HS-27A (cell line): ENCODE measurements around the gene PPT1.

Experiments used
- DNase-seq: peaks from one replicate; pipeline ENCODE4 v3.0.0-alpha.2; 2012; ENCODE audit warnings: low read depth, missing footprints

The PPT1 gene

DNA sequence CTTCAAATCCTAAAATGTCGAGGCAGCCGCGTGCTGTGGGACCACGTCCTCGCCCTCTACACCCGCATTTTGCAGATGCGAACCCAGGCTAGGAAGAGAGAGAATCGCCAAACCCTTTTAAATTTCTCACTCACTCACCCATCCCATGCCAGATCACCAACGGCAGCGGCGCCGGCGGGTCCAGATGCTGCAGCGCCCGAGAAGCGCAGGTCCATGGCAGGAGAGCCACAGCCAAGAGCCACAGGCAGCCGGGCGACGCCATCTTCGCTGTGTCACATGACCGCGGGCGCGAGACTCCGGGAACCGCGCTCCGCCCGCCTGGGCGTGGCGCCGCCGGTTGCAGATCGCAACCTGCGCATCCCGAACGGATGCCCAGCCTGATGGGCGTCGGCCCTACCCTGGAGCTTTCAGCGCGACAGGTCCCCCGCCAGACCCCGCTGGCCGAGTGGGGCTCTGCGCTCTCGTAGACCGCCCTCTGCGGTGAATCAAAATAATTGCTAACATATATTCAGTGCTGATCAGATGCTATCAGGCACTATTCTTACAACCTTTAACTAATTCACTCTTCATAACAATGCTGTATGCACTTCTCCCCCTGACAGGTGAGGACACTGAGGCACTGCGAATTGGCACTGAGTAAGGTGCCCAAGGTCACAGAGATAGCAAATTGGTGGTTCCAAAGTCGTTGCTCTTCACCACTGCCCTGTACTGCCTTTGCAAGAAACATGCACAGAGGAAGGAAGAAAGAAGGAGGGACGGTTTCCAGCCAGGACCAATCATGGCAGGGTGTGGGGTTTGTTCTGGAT is at the start of gene PPT1:
PPT1 (minus strand) TSS at position 276 of the 806 bp plus-strand sequence; CDS start at position 262, 14 bp downstream.
- DNase-seq, result peak; percentile 35

- DNase-seq, result no peak
These were observed 47.0 kb upstream of the PPT1 start for GRCh38 chr1:40143891-40144575.

DNA sequence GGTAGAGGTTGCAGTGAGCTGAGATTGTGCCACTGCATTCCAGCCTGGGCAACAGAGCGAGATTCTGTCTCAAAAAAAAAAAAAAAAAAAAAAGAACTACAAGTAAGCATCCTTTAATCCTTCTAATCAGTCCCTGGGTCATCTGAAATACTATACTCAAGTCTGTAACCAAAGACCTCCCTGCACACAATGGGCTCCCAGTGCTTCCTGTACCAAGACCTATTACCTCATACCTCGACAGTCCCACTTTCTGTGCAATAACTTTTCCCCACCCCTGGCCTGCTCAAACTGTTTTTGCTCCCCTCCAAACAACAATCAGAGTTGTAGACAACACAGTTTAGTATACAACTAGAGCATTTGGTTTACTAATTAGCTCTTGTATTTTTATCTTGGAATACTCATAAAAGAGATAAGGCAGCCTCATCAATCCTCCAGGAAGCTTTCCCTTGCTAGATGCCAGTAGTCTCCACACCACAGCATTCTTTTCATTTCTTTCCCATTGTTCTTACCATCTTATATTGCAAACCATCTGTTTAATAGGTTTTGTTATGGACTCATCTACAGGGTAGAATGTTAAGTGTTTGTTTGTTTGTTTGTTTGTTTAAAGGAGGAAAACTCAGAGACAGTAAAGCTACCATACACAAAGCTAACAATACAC is 45.0 kb upstream of the PPT1 start:
- DNase-seq, result no peak

DNA sequence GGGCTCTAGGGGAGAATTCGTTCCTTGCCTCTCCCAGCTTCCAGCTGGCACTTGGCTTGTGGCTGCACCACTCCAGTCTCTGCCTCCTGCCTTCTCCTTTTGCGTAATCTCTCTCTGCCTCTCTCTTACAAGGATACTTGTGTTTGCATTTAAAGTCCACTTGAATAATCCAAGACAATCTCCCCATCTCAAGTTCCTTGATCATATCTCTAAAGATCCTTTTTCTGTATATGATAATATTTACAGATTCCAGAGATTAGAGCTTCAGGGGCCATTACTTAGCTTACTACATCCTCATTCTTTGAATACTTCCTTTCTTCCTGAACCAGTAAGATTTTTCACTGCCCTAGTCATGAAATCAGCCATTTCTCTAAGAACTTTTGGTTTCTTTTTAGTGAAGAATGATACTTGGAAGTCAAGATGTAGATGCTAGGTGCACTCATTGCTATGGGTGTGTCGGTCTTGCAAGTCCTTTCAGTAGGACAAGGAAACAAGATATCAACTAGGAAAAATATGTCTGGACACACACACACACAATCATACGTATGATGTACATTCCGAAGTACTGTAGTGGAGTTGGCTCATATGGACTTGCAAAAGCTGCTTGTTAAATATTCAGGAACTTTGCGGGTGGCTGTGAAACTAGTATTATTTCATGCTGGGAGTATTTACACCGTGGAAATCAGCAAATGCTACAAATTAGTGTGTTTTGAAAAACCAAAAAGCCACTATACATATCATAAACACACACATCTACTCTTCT is 43.3 kb upstream of the PPT1 start:
- DNase-seq, result peak; percentile 24

GRCh38 chr1:40133839-40134238 is 36.8 kb upstream of the PPT1 start:
- DNase-seq, result no peak

DNA sequence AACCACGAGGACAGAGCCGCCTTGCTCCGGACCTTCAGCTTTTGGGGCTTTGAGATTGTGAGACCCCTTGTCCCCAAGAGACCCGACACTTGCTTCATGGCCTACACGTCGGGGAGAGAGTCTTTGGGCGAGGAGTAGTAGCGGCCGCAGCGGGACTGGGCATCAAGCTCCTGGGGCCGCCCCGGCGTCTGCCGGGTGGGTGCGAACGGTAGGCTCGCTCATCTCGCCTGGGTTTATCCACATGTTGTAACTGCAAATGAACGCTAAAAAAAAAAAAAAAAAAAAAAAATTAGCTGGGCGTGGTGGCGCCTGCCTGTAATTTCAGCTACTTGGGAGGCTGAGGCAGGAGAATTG is 36.2 kb upstream of the PPT1 start:
- no peak for DNase-seq

DNA sequence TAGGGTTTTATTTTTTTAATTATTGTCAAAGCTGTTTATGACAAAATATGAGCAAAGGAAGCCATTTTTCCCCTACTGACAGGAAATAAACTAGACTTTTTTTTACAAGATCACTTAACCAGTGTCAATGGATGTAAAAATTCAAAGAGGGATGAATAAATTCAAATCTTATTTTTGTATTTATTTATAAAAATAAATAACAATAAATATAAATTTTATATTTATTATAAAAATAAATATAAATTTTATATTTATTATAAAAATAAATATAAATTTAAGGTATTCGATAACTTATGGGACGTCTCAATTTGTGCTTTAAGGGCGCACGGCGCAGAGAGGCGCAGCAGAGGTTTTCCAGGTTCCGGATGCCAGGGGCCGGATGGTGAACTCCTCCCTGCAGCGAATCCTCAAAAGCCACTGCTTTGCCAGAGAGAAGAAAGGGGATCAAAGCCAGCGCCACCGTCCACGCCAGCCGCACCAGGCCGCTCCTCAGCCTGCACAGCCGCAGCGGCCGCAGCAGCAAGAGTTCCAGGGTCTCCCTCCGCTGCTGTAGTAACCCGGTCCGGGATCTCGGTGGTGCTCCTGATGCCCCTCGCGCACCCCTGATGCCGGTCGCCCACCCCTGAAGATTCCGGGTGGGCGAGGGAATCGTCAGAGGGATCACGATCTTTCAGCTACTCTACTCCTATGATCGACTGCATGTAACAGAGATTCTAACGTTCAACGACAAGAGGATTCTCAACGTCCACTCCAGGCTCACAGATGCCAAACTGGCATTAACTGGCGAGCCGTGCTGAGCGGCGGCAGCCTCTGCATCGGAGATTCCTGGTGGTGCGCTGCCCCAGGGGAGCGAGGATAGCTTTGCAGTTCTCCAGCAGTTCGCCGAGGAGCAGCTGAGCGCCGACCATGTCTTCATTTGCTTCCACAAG is 35.6 kb upstream of the PPT1 start:
- no peak for DNase-seq

GRCh38 chr1:40130892-40131291 is 33.8 kb upstream of the PPT1 start:
- DNase-seq, result no peak

DNA sequence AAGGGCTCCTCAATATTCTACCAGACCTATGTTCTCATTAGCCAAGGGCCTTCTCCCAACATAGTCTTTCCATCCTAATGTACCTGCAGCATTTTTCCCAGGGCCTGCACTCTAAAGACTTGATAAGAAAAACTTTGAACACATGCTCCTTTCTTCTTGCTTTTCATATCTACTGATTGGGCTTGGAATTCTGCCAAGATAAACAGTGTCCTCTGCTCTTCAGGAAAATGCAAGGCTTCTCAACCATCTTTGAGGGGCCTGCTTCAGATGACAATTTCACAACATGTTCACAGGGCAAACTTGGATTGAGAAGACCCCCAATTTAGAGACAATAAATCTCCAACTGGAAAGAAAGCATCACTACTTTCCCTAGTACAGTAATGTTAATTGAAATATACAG is 25.8 kb upstream of the PPT1 start:
- DNase-seq, result no peak

DNA sequence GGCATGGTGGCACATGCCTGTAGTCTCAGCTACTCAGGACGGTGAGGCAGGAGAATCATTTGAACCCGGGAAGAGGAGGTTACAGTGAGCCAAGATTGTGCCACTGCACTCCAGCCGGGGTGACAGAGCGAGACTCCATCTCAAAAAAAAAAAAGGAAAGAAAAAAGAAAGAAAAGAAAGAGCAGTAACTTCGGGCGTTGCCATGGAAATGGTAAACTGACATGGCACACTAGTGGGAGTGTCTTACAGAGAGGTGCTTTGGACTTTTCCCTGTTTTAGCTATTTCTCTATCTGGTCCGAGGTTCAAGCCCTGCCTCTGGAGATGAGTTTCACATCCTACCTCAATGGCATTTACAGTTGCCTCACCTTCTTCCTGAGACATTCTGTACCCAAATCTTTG is 23.1 kb upstream of the PPT1 start:
- no peak for DNase-seq

- DNase-seq, result no peak
These were observed 17.3 kb upstream of the PPT1 start for GRCh38 chr1:40114400-40114799.

DNA sequence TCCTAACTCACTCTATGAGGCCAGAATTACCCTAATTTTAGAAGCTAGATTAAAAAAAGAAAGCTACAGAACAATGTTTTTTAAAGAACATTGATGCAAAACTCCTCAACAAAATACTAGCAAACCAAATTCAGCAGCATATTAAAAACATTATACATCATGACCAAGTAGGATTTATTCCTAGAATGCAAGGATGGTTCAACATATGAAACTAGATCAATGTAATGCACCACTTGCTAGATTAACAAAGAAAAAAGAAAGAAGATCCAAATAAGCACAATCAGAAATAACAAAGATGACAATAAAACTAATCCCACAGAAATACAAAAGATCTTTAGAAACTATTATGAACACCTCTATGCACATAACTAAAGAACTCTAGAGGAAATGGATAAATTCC is 13.3 kb upstream of the PPT1 start:
- DNase-seq, result no peak

- no peak for DNase-seq
These were observed 10.4 kb upstream of the PPT1 start for GRCh38 chr1:40107290-40107959.

DNA sequence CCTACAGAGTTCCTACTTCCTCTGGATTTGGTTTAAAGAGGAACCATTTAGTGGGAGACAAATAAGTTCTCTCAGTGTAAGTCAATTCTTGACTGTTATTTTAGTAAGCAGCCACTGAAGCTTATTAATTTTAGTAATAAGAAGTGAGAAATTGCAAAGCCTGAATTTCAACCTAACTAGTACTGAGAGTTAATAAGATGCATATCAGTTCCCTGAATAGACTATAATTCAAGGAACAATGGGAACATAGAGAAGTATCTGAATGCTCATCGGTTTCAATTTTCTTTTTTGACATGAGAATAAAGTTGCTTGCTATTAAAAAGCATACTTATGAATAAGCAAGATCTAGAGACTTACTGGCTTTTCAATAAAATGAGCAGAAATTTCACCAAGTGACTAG is 8.0 kb upstream of the PPT1 start:
- no peak for DNase-seq

- no peak for DNase-seq
These were observed 5.8 kb upstream of the PPT1 start for GRCh38 chr1:40102896-40103295.

DNA sequence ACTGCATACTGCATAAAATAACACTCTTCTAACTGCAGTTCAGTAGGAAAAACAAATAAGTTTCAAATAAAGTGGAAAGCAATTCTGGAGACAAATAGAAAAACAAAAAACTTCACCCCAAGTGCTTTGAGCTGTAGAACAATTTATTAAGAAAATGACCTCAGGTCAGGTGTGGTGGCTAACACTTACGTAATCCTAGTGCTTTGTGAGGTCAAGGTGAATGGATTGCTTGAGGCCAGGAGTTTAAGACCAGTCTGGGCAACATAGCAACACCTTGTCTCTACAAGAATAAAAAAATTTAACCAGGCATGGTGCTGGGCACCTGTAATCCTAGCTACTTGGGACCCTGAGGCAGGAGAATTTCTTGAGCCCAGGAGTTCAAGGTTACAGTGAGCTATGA is 5.0 kb upstream of the PPT1 start:
- DNase-seq, result no peak

- no peak for DNase-seq
These were observed 441 bp downstream of the PPT1 start for GRCh38 chr1:40096646-40096976.

DNA sequence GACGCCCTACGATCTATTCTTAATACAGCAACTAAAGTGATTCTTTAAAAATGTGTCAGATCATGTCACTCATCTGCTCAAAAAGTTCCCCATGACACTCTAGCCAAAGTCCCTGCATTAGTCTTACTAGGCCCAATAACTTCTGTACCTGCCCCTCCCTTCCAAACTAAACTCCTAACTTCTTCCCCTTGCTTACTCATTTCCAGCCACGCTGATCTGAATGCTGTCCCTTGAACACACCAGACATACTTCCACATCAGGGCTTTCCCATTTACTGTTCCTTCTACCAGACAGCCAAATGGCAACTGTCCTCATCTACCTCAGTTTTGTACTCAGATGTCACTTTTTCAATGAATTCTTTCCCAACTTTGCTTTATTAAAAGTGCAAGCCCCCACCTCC is 1.2 kb downstream of the PPT1 start:
- no peak for DNase-seq

DNA sequence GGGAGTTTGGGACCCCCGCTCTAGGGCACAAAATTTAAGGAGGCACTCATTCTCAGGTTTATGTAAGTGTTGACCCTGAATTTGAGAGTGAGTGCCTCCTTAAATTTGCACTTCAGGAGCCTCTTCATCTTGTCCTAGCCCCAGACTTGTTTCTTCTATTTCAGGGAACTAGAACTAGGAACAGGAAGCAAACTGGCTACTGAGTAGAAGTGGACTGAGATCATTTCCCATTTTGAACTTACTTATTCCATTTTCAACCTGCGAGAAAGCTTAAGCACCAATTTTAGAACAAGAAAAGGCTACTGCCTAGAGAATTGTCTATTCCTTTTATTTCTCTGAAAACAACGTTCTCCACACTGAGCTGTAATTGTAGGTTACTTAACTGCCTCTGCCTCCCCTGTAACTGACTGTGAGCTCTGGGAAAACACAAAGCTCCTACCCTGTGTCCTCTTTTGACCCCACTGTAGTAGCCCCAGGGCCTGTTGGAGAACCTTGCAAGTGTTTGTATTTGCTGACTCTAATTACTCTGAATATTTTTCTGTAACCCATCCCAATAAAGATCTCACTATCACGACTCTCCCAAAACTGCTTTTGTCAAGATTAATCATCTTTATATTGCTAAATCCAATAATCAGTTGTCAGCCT is 2.5 kb downstream of the PPT1 start:
- DNase-seq, result no peak
